ENCODE results near the gene USP32.

USP32 gene

GRCh38 chr17:60168654-60169053 is 223.3 kb downstream of the USP32 start:
- no peak for DNase-seq

GRCh38 chr17:60167065-60167741 is 224.7 kb downstream of the USP32 start:
- DNase-seq = no peak

- no peak for DNase-seq
These were observed 226.0 kb downstream of the USP32 start for GRCh38 chr17:60165971-60166370.

- DNase-seq = no peak
These were observed 226.7 kb downstream of the USP32 start for GRCh38 chr17:60165223-60165622.

- DNase-seq = no peak
These were observed 227.2 kb downstream of the USP32 start for GRCh38 chr17:60164697-60165096.

GRCh38 chr17:60164164-60164563 is 227.8 kb downstream of the USP32 start:
- DNase-seq = no peak

GRCh38 chr17:60163108-60163784 is 228.7 kb downstream of the USP32 start:
- no peak for DNase-seq

- peak; percentile 54 for DNase-seq
These were observed 230.2 kb downstream of the USP32 start for GRCh38 chr17:60161598-60162330.

- DNase-seq = no peak
These were observed 231.0 kb downstream of the USP32 start for GRCh38 chr17:60160829-60161501.

GRCh38 chr17:60159479-60159866 is 232.5 kb downstream of the USP32 start:
- no peak for DNase-seq

GRCh38 chr17:60158751-60159478 is 233.0 kb downstream of the USP32 start:
- peak; percentile 35 for DNase-seq

GRCh38 chr17:60157487-60158040 is 234.4 kb downstream of the USP32 start:
- no peak for DNase-seq

- DNase-seq = no peak
These were observed 235.2 kb downstream of the USP32 start for GRCh38 chr17:60156746-60157145.

GRCh38 chr17:60155815-60156214 is 236.1 kb downstream of the USP32 start:
- no peak for DNase-seq

GRCh38 chr17:60155427-60155814 is 236.5 kb downstream of the USP32 start:
- no peak for DNase-seq

GRCh38 chr17:60154616-60155426 is 237.1 kb downstream of the USP32 start:
- DNase-seq = peak; percentile 61

- DNase-seq = peak; percentile 22
These were observed 238.1 kb downstream of the USP32 start for GRCh38 chr17:60153606-60154390.

GRCh38 chr17:60151355-60151754 is 240.6 kb downstream of the USP32 start:
- no peak for DNase-seq

GRCh38 chr17:60149691-60150582 is 242.0 kb downstream of the USP32 start, which contains the start of gene CA4:
Gene CA4, plus strand, starts transcription at chr17:60149973. Its CDS starts 62 bp downstream, at chr17:60150035.
- DNase-seq = peak; percentile 36
